IPS-18a (cell line): ENCODE results near the gene HOXB1.
A peak's percentile ranks its signal among the peaks of the same experiment; 100 is the strongest.

Source experiments
- H3K27ac ChIP-seq: one replicate; pipeline ENCODE4 v1.5.1; 2013; ENCODE audit warnings: low read length
- H3K27me3 ChIP-seq: one replicate; pipeline ENCODE4 v1.6.1; 2013; ENCODE audit warnings: mild to moderate bottlenecking, low read length; ENCODE audit not compliant: control insufficient read depth, insufficient read depth
- H3K36me3 ChIP-seq: one replicate; pipeline ENCODE4 v1.6.1; 2013; ENCODE audit warnings: low read depth, low read length; ENCODE audit not compliant: control insufficient read depth
- H3K4me1 ChIP-seq: one replicate; pipeline ENCODE4 v1.6.1; 2013; ENCODE audit warnings: low read depth, low read length; ENCODE audit not compliant: control insufficient read depth
- H3K4me3 ChIP-seq: one replicate; pipeline ENCODE4 v1.5.1; 2013; ENCODE audit warnings: low read length
- H3K9ac ChIP-seq: one replicate; pipeline ENCODE4 v1.6.1; 2013; ENCODE audit warnings: mild to moderate bottlenecking, low read length, moderate library complexity
- H3K9me3 ChIP-seq: one replicate; pipeline ENCODE4 v1.6.1; 2013; ENCODE audit warnings: low read depth, low read length; ENCODE audit not compliant: control insufficient read depth

Gene HOXB1

GRCh38 chr17:48549914-48550501 lies 19.2 kb upstream of the HOXB1 start:
- no peaks in the 10 kb centered on the region for H3K9me3 ChIP-seq
- H3K4me1 ChIP-seq = peaks cover 12% of the 10 kb centered on the region
- no peak overlapping the region for H3K4me3 ChIP-seq
- no peaks in the 10 kb centered on the region for H3K36me3 ChIP-seq
- H3K27ac ChIP-seq = no peak overlapping the region
- no peak overlapping the region for H3K9ac ChIP-seq
- H3K27me3 ChIP-seq = peaks cover 100% of the 10 kb centered on the region

GRCh38 chr17:48549281-48549630 lies 18.4 kb upstream of the HOXB1 start:
- peaks cover 100% of the 10 kb centered on the region for H3K27me3 ChIP-seq
- H3K27ac ChIP-seq = no peak overlapping the region
- H3K4me3 ChIP-seq = no peak overlapping the region
- peaks cover 12% of the 10 kb centered on the region for H3K4me1 ChIP-seq
- no peaks in the 10 kb centered on the region for H3K9me3 ChIP-seq
- H3K36me3 ChIP-seq = no peaks in the 10 kb centered on the region
- H3K9ac ChIP-seq = no peak overlapping the region

DNA sequence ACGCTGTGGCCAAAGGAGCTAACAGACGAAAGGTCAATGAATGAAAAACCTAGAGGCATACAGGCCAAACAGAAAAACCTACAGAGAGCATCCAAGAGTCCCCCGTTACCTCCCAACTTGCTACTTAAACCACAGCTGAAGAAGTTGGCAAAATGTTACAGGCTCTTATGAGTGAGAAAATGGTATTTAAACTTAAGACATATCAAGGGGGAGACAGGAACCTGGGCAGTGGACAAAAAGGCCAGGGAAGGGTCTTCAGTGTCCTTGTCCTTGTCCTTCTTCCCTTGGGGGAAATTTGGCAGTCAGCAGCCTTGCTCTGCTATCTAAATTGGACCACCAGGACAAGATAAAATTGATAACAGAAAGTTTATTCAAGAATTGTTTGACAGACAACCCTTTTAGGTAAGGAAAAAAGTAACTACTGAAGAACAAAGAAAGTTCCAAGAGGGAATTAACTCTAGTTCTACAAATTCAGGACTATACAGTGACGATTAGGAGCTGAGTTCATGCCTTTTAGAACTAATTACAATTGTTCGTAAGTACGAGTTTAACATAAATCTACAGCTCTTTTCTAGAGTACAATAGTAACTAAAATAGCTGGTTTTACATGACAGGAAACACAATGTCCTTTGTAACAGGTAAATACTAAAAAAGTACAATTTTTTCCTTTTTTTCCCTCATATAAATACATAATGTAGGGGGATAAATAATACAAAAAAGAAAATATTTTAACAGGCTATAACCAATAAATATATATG lies 17.9 kb upstream of the HOXB1 start:
- H3K36me3 ChIP-seq = no peaks in the 10 kb centered on the region
- no peak overlapping the region for H3K9ac ChIP-seq
- peaks cover 16% of the 10 kb centered on the region for H3K4me1 ChIP-seq
- no peak overlapping the region for H3K27ac ChIP-seq
- H3K4me3 ChIP-seq = no peak overlapping the region
- H3K9me3 ChIP-seq = no peaks in the 10 kb centered on the region
- peaks cover 100% of the 10 kb centered on the region for H3K27me3 ChIP-seq

GRCh38 chr17:48547808-48548522 lies 17.2 kb upstream of the HOXB1 start:
- Histone ChIP-seq H3K9me3 (no peaks in the 10 kb centered on the region), H3K4me3 (no peak overlapping the region), H3K27ac (no peak overlapping the region), H3K4me1 (peaks cover 16% of the 10 kb centered on the region), H3K9ac (no peak overlapping the region), H3K27me3 (peaks cover 100% of the 10 kb centered on the region), H3K36me3 (no peaks in the 10 kb centered on the region)

- peak overlapping the region; percentile 7 for H3K4me3 ChIP-seq
- H3K9me3 ChIP-seq = no peaks in the 10 kb centered on the region
- H3K36me3 ChIP-seq = no peaks in the 10 kb centered on the region
- no peak overlapping the region for H3K27ac ChIP-seq
- H3K4me1 ChIP-seq = peaks cover 19% of the 10 kb centered on the region
- peaks cover 100% of the 10 kb centered on the region for H3K27me3 ChIP-seq
- no peak overlapping the region for H3K9ac ChIP-seq
Measured at GRCh38 chr17:48546924-48547807, 16.4 kb upstream of the HOXB1 start.

DNA sequence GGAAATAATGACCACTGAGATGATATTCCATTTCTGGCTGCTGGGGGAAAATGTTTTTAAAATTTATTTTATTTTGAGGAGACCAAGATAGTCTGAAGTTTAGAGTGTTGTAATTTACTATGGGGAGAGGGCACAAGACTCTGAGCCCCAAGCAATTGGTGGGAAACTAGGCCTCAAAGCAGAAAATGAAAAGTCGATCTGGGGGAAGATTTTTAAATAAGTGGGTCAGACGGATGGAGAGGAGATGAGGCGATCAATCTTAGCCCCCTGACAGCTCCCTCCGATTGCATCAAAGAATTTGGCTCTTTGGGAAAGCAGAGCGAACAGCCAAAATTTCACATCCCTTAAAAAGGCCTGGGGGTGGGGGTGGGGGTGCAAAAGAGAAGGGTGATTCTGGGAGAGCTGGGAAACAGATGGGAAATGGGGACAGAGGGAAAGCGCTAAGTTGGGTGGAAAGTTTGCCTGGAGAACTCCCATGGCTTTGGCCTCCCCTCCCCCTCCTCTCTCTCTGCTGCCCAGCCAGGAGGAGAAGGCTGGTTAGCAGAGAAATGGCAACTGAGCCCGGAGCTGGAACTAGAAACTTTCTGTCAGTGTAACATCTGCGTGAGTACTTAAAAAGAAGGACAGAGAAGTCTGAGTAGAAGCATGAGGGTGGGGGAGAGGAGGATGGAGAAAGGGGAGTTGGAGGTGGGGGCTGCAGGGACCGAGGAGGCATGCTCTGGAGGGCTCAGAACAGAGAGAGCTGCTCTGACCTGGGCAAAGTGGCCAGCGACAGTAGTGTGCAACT lies 15.5 kb upstream of the HOXB1 start:
- Histone ChIP-seq H3K27me3 (peaks cover 100% of the 10 kb centered on the region), H3K4me3 (peak overlapping the region; percentile 7), H3K27ac (no peak overlapping the region), H3K36me3 (no peaks in the 10 kb centered on the region), H3K9me3 (no peaks in the 10 kb centered on the region), H3K4me1 (peaks cover 19% of the 10 kb centered on the region), H3K9ac (no peak overlapping the region)

- Histone ChIP-seq H3K36me3 (no peaks in the 10 kb centered on the region), H3K4me1 (peaks cover 23% of the 10 kb centered on the region), H3K9ac (no peak overlapping the region), H3K27ac (no peak overlapping the region), H3K9me3 (no peaks in the 10 kb centered on the region), H3K27me3 (peaks cover 100% of the 10 kb centered on the region), H3K4me3 (no peak overlapping the region)
Measured at GRCh38 chr17:48545539-48545938, 14.7 kb upstream of the HOXB1 start.

DNA sequence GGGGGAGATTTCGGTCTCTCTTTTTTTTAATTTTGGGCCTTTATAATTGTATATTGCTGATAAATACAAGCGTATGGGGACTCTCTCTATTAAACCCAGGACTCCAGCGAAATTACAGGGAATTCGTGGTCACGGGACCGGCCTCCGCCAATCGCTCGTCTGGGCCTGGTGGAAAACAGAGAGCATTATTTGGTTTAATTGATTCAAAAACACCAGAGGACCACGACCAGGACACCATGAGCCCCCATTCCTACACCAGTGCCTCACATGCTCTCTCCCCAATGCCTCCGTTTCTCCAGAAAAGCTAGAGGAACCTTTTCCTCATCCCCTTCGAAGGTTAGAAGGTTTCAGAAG lies 14.2 kb upstream of the HOXB1 start, which contains the start of gene HOXB2:
Gene HOXB2 (minus strand): TSS at position 88 of the 354 bp plus-strand sequence. CDS start 198 bp downstream, outside the sequence.
- H3K4me3 ChIP-seq = peak within 1 kb of the TSS; percentile 33
- H3K9me3 ChIP-seq = no peaks in the 10 kb centered on the region
- H3K27ac ChIP-seq = no peak within 1 kb of the TSS
- peaks cover 100% of the 10 kb centered on the region for H3K27me3 ChIP-seq
- peaks cover 23% of the 10 kb centered on the region for H3K4me1 ChIP-seq
- peak within 1 kb of the TSS; percentile 40 for H3K9ac ChIP-seq
- no peaks in the 10 kb centered on the region for H3K36me3 ChIP-seq

DNA sequence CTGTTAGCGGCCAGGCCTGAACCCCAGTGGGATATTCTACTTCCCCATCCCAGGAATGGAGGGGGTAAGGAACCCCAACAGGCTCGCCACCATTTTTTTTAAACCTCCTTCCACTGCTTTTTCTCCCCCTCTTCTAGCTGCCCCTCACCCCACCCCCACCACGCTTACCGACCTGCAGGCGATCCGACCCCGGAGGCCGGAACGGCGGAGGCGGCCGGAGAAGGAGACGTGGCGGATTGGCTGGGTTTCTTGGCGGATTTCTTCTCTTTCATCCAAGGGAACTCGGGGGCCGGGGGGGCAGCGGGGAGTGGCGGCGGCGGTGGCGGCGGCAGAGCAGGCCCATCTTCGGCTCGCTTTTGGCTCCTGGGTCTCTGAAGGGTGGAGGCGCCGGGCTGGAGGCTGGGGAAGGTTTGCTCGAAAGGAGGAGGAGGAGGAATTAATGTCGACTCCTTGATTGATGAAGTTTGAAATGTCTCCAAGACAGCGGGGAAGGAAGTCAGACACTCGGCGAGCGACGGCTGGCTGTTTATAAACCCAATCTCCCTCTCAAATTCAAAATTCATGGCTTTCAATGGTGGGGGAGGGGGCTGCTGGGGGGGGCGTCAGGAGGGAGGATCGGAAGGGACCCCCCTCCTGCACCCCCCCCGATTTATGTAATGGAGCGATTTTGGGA lies 13.7 kb upstream of the HOXB1 start:
- Histone ChIP-seq H3K27ac (no peak overlapping the region), H3K9me3 (no peaks in the 10 kb centered on the region), H3K27me3 (peaks cover 100% of the 10 kb centered on the region), H3K9ac (peak overlapping the region; percentile 40), H3K4me3 (peak overlapping the region; percentile 33), H3K4me1 (peaks cover 23% of the 10 kb centered on the region), H3K36me3 (no peaks in the 10 kb centered on the region)

GRCh38 chr17:48543854-48544348 lies 13.1 kb upstream of the HOXB1 start:
- Histone ChIP-seq H3K36me3 (no peaks in the 10 kb centered on the region), H3K27me3 (peaks cover 100% of the 10 kb centered on the region), H3K9ac (peak overlapping the region; percentile 40), H3K4me1 (peaks cover 23% of the 10 kb centered on the region), H3K4me3 (peak overlapping the region; percentile 43), H3K9me3 (no peaks in the 10 kb centered on the region), H3K27ac (no peak overlapping the region)
